Loucy (cell line): ENCODE results near the gene FCN2.

Experiments
- H2AFZ ChIP-seq: fragments of 200-600 bp; sonication (generic); 2 replicates; pipeline ENCODE4 v1.6.0; 2016; ENCODE audit warnings: antibody characterized with exemption, mild to moderate bottlenecking, low read length, moderate library complexity
- H3F3A ChIP-seq: fragments of 200-600 bp; 2 replicates; pipeline ENCODE4 v1.6.0; 2016; ENCODE audit warnings: antibody characterized with exemption, low read depth, mild to moderate bottlenecking
- H3K27me3 ChIP-seq: fragments of 200-600 bp; sonication (generic); 2 replicates; pipeline ENCODE4 v1.6.1; 2014; ENCODE audit warnings: low read length, mild to moderate bottlenecking; ENCODE audit not compliant: insufficient read depth, poor library complexity, severe bottlenecking
- H3K36me3 ChIP-seq: fragments of 200-600 bp; sonication (generic); 2 replicates; pipeline ENCODE4 v1.6.1; 2016; ENCODE audit warnings: low read length; ENCODE audit not compliant: insufficient read depth
- H3K4me1 ChIP-seq: fragments of 200-600 bp; sonication (generic); 2 replicates; pipeline ENCODE4 v1.5.1; 2014; ENCODE audit warnings: low read length, mild to moderate bottlenecking; ENCODE audit not compliant: insufficient read depth, poor library complexity, severe bottlenecking
- H3K4me2 ChIP-seq: fragments of 200-600 bp; sonication (generic); 2 replicates; pipeline ENCODE4 v1.6.0; 2014; ENCODE audit warnings: antibody characterized with exemption, low read length, low read depth, mild to moderate bottlenecking; ENCODE audit not compliant: poor library complexity, severe bottlenecking
- H3K4me3 ChIP-seq: fragments of 200-600 bp; sonication (generic); 2 replicates; pipeline ENCODE4 v1.5.1; 2014; ENCODE audit warnings: low read length, mild to moderate bottlenecking, mixed read lengths; ENCODE audit not compliant: poor library complexity, severe bottlenecking
- H3K79me2 ChIP-seq: fragments of 200-600 bp; sonication (generic); 2 replicates; pipeline ENCODE4 v1.6.1; 2014; ENCODE audit warnings: low read length; ENCODE audit not compliant: insufficient read depth
- H3K9ac ChIP-seq: fragments of 200-600 bp; sonication (generic); 2 replicates; pipeline ENCODE4 v1.6.0; 2014; ENCODE audit warnings: mild to moderate bottlenecking, low read depth, low read length, moderate library complexity; ENCODE audit not compliant: poor library complexity, severe bottlenecking
- H3K9me2 ChIP-seq: fragments of 200-600 bp; sonication (generic); replicated peaks from 2 replicates; pipeline ENCODE4 v1.6.1; 2016; ENCODE audit warnings: low read depth, low read length, mixed read lengths
- H3K9me3 ChIP-seq: fragments of 200-600 bp; sonication (generic); 2 replicates; pipeline ENCODE4 v1.6.1; 2014; ENCODE audit warnings: mild to moderate bottlenecking, antibody characterized with exemption, low read length, low read depth; ENCODE audit not compliant: insufficient read depth
- H4K20me1 ChIP-seq: fragments of 200-600 bp; sonication (generic); 2 replicates; pipeline ENCODE4 v1.6.0; 2014; ENCODE audit warnings: antibody characterized with exemption, low read length, mild to moderate bottlenecking; ENCODE audit not compliant: insufficient read depth, poor library complexity, severe bottlenecking
- CTCF ChIP-seq: fragments of 200-600 bp; sonication (generic); conservative IDR thresholded peaks from 2 replicates; pipeline ENCODE4 v1.5.1; 2014; ENCODE audit warnings: mild to moderate bottlenecking, antibody characterized with exemption, low read length
- EZH2phosphoT487 ChIP-seq: fragments of 200-600 bp; IDR thresholded peaks from 2 replicates; pipeline ENCODE4 v1.6.1; 2018; ENCODE audit warnings: antibody characterized with exemption, mild to moderate bottlenecking, moderate library complexity, borderline replicate concordance

Gene FCN2

GRCh38 chr9:134885679-134886412 lies 5.2 kb downstream of the FCN2 start:
- no peaks in the 10 kb centered on the region for H3K4me1 ChIP-seq
- H3K9me2 ChIP-seq: no peaks in the 10 kb centered on the region
- no peaks in the 10 kb centered on the region for H3F3A ChIP-seq
- H3K27me3 ChIP-seq: no peaks in the 10 kb centered on the region
- no peak overlapping the region for H2AFZ ChIP-seq
- no peak overlapping the region for H3K4me3 ChIP-seq
- H3K79me2 ChIP-seq: no peaks in the 10 kb centered on the region
- H4K20me1 ChIP-seq: no peaks in the 10 kb centered on the region
- H3K4me2 ChIP-seq: no peak overlapping the region
- no peaks in the 10 kb centered on the region for H3K36me3 ChIP-seq
- TF ChIP-seq CTCF: no peak
- TF ChIP-seq EZH2phosphoT487: no peak
- no peaks in the 10 kb centered on the region; the same call in 1 of the 2 replicates for H3K9me3 ChIP-seq
- H3K9ac ChIP-seq: no peak overlapping the region

GRCh38 chr9:134886413-134886913 lies 5.9 kb downstream of the FCN2 start:
- Histone ChIP-seq H3K27me3 (no peaks in the 10 kb centered on the region), H3K79me2 (no peaks in the 10 kb centered on the region), H3K9me2 (no peaks in the 10 kb centered on the region), H3F3A (no peaks in the 10 kb centered on the region), H3K9ac (no peak overlapping the region), H3K36me3 (no peaks in the 10 kb centered on the region), H3K4me3 (no peak overlapping the region), H2AFZ (no peak overlapping the region), H3K4me2 (no peak overlapping the region), H3K4me1 (no peaks in the 10 kb centered on the region), H4K20me1 (no peaks in the 10 kb centered on the region), H3K9me3 (no peaks in the 10 kb centered on the region; the same call in 1 of the 2 replicates)
- TF ChIP-seq EZH2phosphoT487 (no peak), CTCF (no peak)

- no peak overlapping the region for H3K4me2 ChIP-seq
- H3K4me1 ChIP-seq: no peaks in the 10 kb centered on the region
- no peak overlapping the region for H3K4me3 ChIP-seq
- no peaks in the 10 kb centered on the region for H3K27me3 ChIP-seq
- H3F3A ChIP-seq: no peaks in the 10 kb centered on the region
- H4K20me1 ChIP-seq: no peaks in the 10 kb centered on the region
- no peaks in the 10 kb centered on the region; the same call in 1 of the 2 replicates for H3K9me3 ChIP-seq
- no peak for TF ChIP-seq CTCF
- no peak for TF ChIP-seq EZH2phosphoT487
- no peaks in the 10 kb centered on the region for H3K79me2 ChIP-seq
- H3K36me3 ChIP-seq: no peaks in the 10 kb centered on the region
- no peaks in the 10 kb centered on the region for H3K9me2 ChIP-seq
- H2AFZ ChIP-seq: no peak overlapping the region
- H3K9ac ChIP-seq: no peak overlapping the region
Measured at GRCh38 chr9:134887219-134887618, 6.6 kb downstream of the FCN2 start.
